HFFc6 (cell line): ENCODE results near the gene PLA2R1. TPM values are rescaled to one million over a fixed set of nuclear protein-coding genes. Genes with fewer than 3 reads are reported as not detected.

Source experiments
- DNase-seq: peaks from one replicate; pipeline ENCODE4 v3.0.0-alpha.2; 2018
- H3K27ac Mint-ChIP-seq: 2 replicates; pipeline ENCODE4 v1.8.0; 2020; ENCODE audit warnings: mild to moderate bottlenecking, mixed read lengths
- H3K27me3 Mint-ChIP-seq: 2 replicates; pipeline ENCODE4 v1.8.0; 2021; ENCODE audit warnings: mild to moderate bottlenecking, moderate library complexity, mixed read lengths; ENCODE audit not compliant: insufficient read depth
- H3K36me3 Mint-ChIP-seq: 2 replicates; pipeline ENCODE4 v1.8.0; 2021; ENCODE audit warnings: low read depth, mixed read lengths
- H3K4me1 Mint-ChIP-seq: 2 replicates; pipeline ENCODE4 v1.8.0; 2020; ENCODE audit warnings: low read depth, mixed read lengths
- H3K4me3 Mint-ChIP-seq: 2 replicates; pipeline ENCODE4 v1.8.0; 2020; ENCODE audit warnings: mild to moderate bottlenecking, moderate library complexity, mixed read lengths
- H3K9me3 Mint-ChIP-seq: 2 replicates; pipeline ENCODE4 v1.8.0; 2020; ENCODE audit warnings: mild to moderate bottlenecking, mixed read lengths
- total RNA-seq, 6 experiments: library from RNA; stranded (reverse); fragmentation: NEBNext Ultra II Directional; extraction: Animal tissue kit (Norgen Biotek cat#: 25700); gene quantifications; 2 replicates in 1 of 6; 3 replicates in 5 of 6; pipeline ENCODE4 v1.2.3, GENCODE V29; 2021
- TF ChIP-seq, protein P1 (sequence below): fragments of 200-600 bp; sonication (generic); IDR thresholded peaks from 2 replicates; pipeline ENCODE4 v1.5.0; 2021; ENCODE audit warnings: antibody characterized with exemption, mild to moderate bottlenecking

Gene PLA2R1
- total RNA-seq, 6 experiments from 2014 or later = 3.2 to 6.3 (median 3.3) TPM

DNA sequence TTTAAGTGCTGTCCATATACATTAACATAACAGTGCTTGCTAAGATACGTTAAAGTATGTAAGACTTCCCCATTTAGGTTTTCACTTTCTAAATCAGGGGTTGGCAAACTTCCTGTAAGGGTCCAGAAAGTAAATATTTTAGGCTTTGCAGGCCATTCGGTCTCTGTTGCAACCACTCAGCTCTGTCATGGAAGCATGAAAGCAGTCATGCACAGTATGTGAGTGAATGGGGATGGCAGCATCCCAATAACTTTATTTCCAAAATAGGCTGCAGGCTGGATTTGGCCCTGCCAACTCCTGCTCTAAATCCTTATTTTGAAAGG, 128.7 kb downstream of the PLA2R1 start:
- no peak for DNase-seq

DNA sequence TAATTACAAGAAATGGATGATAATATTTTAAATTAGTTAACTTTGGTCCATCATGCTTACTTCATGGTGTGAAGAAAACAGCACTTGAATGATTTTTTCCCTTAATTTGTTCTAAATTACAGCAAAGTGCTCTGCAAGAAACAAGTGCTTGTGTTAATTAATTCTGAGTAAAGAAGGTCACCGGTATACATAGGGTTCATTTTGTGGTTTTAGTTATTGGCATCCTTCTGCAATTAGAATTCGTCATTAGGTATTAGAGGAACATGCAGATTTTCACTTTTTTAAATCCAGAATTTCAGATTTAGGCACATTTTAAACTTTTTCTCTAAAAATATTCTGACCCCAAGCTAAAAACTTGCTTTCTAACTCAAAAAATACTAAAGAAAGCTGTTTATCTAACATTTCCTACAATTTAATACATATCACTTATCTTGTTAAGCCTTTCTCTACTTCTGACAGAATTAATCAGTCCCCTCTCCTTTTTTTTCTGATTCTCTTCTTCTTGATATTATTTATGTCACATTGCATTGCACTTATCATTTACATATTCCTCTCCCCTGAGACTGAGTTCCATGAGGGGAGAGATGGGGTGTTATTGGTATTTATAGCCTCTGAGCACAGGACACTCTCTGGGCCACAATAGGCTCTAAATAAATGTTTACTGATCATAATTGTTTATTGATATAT, 129.2 kb downstream of the PLA2R1 start:
- no peaks in the 10 kb centered on the region; the same call in 1 of the 2 replicates for H3K9me3 Mint-ChIP-seq
- DNase-seq = no peak
- H3K4me3 Mint-ChIP-seq = no peak overlapping the region
- H3K4me1 Mint-ChIP-seq = no peaks in the 10 kb centered on the region
- TF ChIP-seq, protein P1, sequence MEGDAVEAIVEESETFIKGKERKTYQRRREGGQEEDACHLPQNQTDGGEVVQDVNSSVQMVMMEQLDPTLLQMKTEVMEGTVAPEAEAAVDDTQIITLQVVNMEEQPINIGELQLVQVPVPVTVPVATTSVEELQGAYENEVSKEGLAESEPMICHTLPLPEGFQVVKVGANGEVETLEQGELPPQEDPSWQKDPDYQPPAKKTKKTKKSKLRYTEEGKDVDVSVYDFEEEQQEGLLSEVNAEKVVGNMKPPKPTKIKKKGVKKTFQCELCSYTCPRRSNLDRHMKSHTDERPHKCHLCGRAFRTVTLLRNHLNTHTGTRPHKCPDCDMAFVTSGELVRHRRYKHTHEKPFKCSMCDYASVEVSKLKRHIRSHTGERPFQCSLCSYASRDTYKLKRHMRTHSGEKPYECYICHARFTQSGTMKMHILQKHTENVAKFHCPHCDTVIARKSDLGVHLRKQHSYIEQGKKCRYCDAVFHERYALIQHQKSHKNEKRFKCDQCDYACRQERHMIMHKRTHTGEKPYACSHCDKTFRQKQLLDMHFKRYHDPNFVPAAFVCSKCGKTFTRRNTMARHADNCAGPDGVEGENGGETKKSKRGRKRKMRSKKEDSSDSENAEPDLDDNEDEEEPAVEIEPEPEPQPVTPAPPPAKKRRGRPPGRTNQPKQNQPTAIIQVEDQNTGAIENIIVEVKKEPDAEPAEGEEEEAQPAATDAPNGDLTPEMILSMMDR = no peak
- H3K27me3 Mint-ChIP-seq = peaks cover 12% of the 10 kb centered on the region
- no peaks in the 10 kb centered on the region for H3K36me3 Mint-ChIP-seq
- H3K27ac Mint-ChIP-seq = no peak overlapping the region

More for the DNA sequence above, 128.7 kb downstream of the PLA2R1 start:
- no peak overlapping the region for H3K4me3 Mint-ChIP-seq
- no peaks in the 10 kb centered on the region for H3K4me1 Mint-ChIP-seq
- TF ChIP-seq, protein P1 = no peak
- H3K27ac Mint-ChIP-seq = no peak overlapping the region
- H3K36me3 Mint-ChIP-seq = no peaks in the 10 kb centered on the region
- H3K9me3 Mint-ChIP-seq = no peaks in the 10 kb centered on the region; the same call in 1 of the 2 replicates
- peaks cover 10% of the 10 kb centered on the region for H3K27me3 Mint-ChIP-seq

DNA sequence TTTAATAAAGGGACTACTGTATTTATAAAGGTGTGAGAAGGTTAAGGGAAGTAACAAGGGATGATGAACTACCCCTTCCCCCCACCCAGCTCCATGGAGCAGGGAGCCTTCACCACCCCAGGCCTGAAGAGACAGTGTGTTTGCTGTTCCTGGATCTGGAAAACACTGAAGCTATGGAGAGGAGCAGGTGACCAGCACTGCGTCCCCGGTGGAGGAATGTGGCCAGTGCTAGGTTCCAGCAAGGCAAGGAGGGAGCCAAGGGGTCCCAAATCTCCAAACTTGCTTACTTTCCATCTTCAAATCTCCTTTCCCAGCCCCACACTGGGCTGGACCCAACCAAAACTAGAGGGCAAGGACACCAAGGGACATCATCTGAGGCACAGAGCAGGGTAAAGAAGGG, 135.7 kb downstream of the PLA2R1 start:
- Mint-ChIP-seq H3K9me3 (no peaks in the 10 kb centered on the region; the same call in 1 of the 2 replicates), H3K27ac (no peak overlapping the region), H3K27me3 (peaks cover 15% of the 10 kb centered on the region), H3K4me1 (peaks cover 8% of the 10 kb centered on the region), H3K4me3 (no peak overlapping the region), H3K36me3 (no peaks in the 10 kb centered on the region)
- DNase-seq = no peak
- TF ChIP-seq, protein P1 = no peak

DNA sequence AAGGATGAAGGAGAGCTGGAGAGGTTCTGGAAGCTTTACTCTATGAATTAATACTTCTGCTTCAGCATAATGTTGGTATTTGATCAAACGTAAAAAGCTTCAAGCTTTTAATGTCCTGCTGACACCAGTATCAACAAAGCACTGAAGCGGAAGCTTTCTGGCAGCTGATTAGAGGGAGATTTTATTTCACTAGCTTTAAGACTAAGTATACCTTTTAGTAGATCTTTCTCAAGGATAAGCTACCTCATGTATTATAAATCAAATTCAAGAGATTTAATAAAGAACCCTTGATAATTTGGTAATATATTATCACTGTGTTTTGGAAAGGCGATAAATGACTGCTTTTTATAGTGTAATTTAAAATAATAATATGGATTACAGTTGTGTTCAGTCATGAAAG, 136.4 kb downstream of the PLA2R1 start:
- Mint-ChIP-seq H3K36me3 (no peaks in the 10 kb centered on the region), H3K4me1 (peaks cover 10% of the 10 kb centered on the region), H3K4me3 (no peak overlapping the region), H3K27ac (no peak overlapping the region), H3K9me3 (no peaks in the 10 kb centered on the region; the same call in 1 of the 2 replicates), H3K27me3 (peaks cover 15% of the 10 kb centered on the region)
- TF ChIP-seq, protein P1 = no peak
- no peak for DNase-seq

DNA sequence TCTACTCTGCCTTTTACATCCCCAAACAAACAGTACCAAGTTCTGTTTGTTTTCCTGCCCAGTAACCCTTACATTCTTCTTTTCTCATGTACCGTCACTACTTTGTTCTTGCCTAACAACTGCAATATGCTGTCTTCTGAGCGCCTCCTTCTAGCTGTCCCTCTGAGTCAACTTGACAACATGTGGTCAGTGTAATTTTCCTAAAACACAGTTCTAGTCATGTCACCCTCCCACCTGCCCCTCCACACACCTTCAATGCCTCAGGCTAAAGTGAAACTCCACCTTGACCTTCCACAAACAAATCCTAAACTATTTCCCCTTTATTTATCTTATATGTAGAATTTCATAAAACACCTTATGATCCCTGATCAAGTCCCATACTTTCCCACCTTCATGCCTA, 139.9 kb downstream of the PLA2R1 start:
- no peak for DNase-seq
- no peak overlapping the region for H3K27ac Mint-ChIP-seq
- TF ChIP-seq, protein P1 = no peak
- no peaks in the 10 kb centered on the region for H3K9me3 Mint-ChIP-seq
- peaks cover 16% of the 10 kb centered on the region for H3K27me3 Mint-ChIP-seq
- peaks cover 15% of the 10 kb centered on the region for H3K4me1 Mint-ChIP-seq
- no peaks in the 10 kb centered on the region for H3K36me3 Mint-ChIP-seq
- H3K4me3 Mint-ChIP-seq = no peak overlapping the region
